Adrenal gland (tissue), 5 donors: ENCODE data around the gene TRIP12.

Source experiments
- CTCF ChIP-seq, 6 experiments: fragments of 450-650 bp in 4 of 6; fragments of 200-600 bp in 2 of 6; sonication (generic) in 1 of 6; IDR thresholded peaks; 1 replicate in 5 of 6; 2 replicates in 1 of 6; pipeline versions ENCODE4 v1.5.1 to v1.8.0; 2016 to 2021; ENCODE audit warnings: antibody characterized with exemption in 6 of 6, mild to moderate bottlenecking in 2 of 6, moderate library complexity in 1 of 6
- POLR2A ChIP-seq, 2 donors: fragments of 450-650 bp; IDR thresholded peaks; one replicate each; pipeline ENCODE4 v1.6.1; 2017; ENCODE audit warnings: antibody characterized with exemption in 2 of 2, mild to moderate bottlenecking in 2 of 2, moderate library complexity in 1 of 2
- donor health status: DM: no; HTN: no; CAD: no.

- TF ChIP-seq POLR2A (IDR thresholded peaks at IDR 0.05) (no peak), CTCF (IDR thresholded peaks at IDR 0.05) (no peak)
Observed at GRCh38 chr2:229947544-229947943, 25.7 kb upstream of the TRIP12 start.
